ENCODE measurements around the gene RAP1A. TPM values are rescaled to one million over a fixed set of nuclear protein-coding genes. Genes with fewer than 3 reads are reported as not detected.

RAP1A gene
- total and polyA plus RNA-seq, 2 donors (not counting 3 experiments of a cell fraction or from before 2014, with no cell fraction given): 17.8 to 56.4 TPM

- no peaks in the 10 kb centered on the region for H3K9me1 ChIP-seq (replicated peaks; ENCODE audit: control insufficient read depth, extremely low read depth, insufficient read depth, low read length)
- H3K9me3 ChIP-seq (replicated peaks; ENCODE audit: control insufficient read depth, insufficient read depth, low read length): no peaks in the 10 kb centered on the region
- no peaks in the 10 kb centered on the region for H3K27me3 ChIP-seq (ENCODE audit: control insufficient read depth in 2 of 2, insufficient read depth in 2 of 2, low read length in 2 of 2)
- BruUV-seq (replicated peaks): no TSS peak
- no peak overlapping the region for H3K27ac ChIP-seq (ENCODE audit: insufficient read depth, low read depth, low read length)
- ChIA-PET CTCF (interaction anchor here (0.8 to 11.1 kb wide), 6 partner anchors 14 to 270 kb away, joined by 3 to 487 read pairs (median 8); no protein-coding TSS in a partner anchor), POLR2A (no interaction called here)
- H3K79me2 ChIP-seq (ENCODE audit: control insufficient read depth, insufficient read depth, low read length): peaks cover 11% of the 10 kb centered on the region
- FAIRE-seq: no peak
- no peaks in the 10 kb centered on the region for H3K36me3 ChIP-seq (ENCODE audit: control insufficient read depth in 2 of 2, extremely low read depth in 1 of 2, insufficient read depth in 2 of 2, low read length in 2 of 2)
- peaks cover 17% of the 10 kb centered on the region for H3K4me1 ChIP-seq (ENCODE audit: control insufficient read depth, extremely low read depth, insufficient read depth, low read length)
- no peak overlapping the region for H2AFZ ChIP-seq (ENCODE audit: low read depth, low read length)
- dilution Hi-C loops (cut with MboI; ENCODE audit: extremely low pct_ligation_motif_present, low sequenced_read_pairs) (no loop called here), intact Hi-C loops (cut with micrococcal nuclease) (no loop called here)
- TF ChIP-seq, protein P1, sequence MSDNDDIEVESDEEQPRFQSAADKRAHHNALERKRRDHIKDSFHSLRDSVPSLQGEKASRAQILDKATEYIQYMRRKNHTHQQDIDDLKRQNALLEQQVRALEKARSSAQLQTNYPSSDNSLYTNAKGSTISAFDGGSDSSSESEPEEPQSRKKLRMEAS (IDR thresholded peaks at IDR 0.05; ENCODE audit: insufficient read depth, insufficient read length): no peak
- no peak for TF ChIP-seq FOS (IDR thresholded peaks at IDR 0.05; ENCODE audit: borderline replicate concordance, insufficient read depth, low read length)
- TF ChIP-seq CTCF (IDR thresholded peaks at IDR 0.05; ENCODE audit: extremely low read depth in 1 of 2, insufficient read depth in 1 of 2, low read depth in 1 of 2, low read length in 2 of 2): no peak
- TF ChIP-seq POLR2AphosphoS5 (IDR thresholded peaks at IDR 0.05; ENCODE audit: insufficient read depth, low read depth, low read length): no peak
- TF ChIP-seq MYC (IDR thresholded peaks at IDR 0.05; ENCODE audit: low read depth, low read length): no peak
- no peak for TF ChIP-seq GATA2 (IDR thresholded peaks at IDR 0.05; ENCODE audit: insufficient read depth, insufficient read length, low read depth, low read length)
- TF ChIP-seq POLR2A (IDR thresholded peaks at IDR 0.05; ENCODE audit: low read depth, low read length): no peak
- no peak for TF ChIP-seq JUN (IDR thresholded peaks at IDR 0.05; ENCODE audit: borderline replicate concordance, insufficient read depth, insufficient read length, low read depth)
- TF ChIP-seq EZH2 (IDR thresholded peaks at IDR 0.05; ENCODE audit: borderline replicate concordance, low read depth, low read length, severe bottlenecking): no peak
- H3K4me2 ChIP-seq (ENCODE audit: insufficient read depth, low read length): no peak overlapping the region
- H3K9ac ChIP-seq (replicated peaks; ENCODE audit: extremely low read depth, insufficient read depth, low read length): no peak overlapping the region
- no peak overlapping the region for H3K4me3 ChIP-seq (replicated peaks in 1 of 3; ENCODE audit: insufficient read depth in 1 of 3, low read depth in 1 of 3, low read length in 3 of 3)
- no peaks in the 10 kb centered on the region for H4K20me1 ChIP-seq (replicated peaks; ENCODE audit: control insufficient read depth, extremely low read depth, insufficient read depth, low read length)
- DNase-seq (ENCODE audit: low read depth, low spot score): no peak
Measured at GRCh38 chr1:111751906-111752575, 132.5 kb downstream of the RAP1A start.
